IPS DF 19.7 (cell line): ENCODE results near the gene ATXN1L.
"Not testable (repeated sequence)": the region's sequence is repeated elsewhere in the genome, so short reads cannot be mapped to it uniquely, and the experiment has no call there.

Source experiments
- DNase-seq: peaks from one replicate; pipeline ENCODE4 v3.0.0-alpha.2; 2013; ENCODE audit warnings: low read depth, low spot score

ATXN1L gene, protein sequence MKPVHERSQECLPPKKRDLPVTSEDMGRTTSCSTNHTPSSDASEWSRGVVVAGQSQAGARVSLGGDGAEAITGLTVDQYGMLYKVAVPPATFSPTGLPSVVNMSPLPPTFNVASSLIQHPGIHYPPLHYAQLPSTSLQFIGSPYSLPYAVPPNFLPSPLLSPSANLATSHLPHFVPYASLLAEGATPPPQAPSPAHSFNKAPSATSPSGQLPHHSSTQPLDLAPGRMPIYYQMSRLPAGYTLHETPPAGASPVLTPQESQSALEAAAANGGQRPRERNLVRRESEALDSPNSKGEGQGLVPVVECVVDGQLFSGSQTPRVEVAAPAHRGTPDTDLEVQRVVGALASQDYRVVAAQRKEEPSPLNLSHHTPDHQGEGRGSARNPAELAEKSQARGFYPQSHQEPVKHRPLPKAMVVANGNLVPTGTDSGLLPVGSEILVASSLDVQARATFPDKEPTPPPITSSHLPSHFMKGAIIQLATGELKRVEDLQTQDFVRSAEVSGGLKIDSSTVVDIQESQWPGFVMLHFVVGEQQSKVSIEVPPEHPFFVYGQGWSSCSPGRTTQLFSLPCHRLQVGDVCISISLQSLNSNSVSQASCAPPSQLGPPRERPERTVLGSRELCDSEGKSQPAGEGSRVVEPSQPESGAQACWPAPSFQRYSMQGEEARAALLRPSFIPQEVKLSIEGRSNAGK

GRCh38 chr16:71845639-71846430 lies at the start of gene ATXN1L:
Gene ATXN1L, plus strand, starts transcription at chr16:71845976. Its CDS starts 3,765 bp downstream, at chr16:71849741.
- DNase-seq: peak; percentile 15

DNA sequence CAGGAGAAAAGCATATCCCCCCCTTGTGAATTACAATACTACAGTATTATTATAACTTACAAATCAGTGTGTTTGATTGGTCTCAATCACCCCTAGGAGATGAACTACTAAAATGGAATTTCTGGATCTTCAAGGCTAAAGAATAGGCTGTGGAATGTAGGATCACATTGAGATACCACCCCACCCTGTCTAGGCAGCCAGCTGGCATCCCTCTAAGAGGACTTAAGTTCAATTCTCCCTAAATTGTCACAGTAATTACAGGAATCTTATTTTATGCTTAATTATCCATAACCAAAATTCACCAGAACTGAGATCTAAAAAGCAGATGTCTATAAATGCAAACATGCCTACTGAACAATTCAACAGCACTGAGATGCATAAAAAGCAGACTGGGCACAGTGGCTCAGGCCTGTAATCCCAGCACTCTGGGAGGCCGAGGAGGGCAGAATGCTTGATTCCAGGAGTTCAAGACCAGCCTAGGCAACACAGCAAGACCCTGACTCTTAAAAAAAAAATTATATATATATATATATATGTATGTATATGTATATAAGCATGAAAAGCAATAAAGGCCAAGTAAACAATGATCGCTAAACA lies 49.2 kb upstream of the ATXN1L start:
- no peak for DNase-seq

- DNase-seq: no peak
These were observed 42.5 kb upstream of the ATXN1L start for GRCh38 chr16:71803305-71803690.

- no peak for DNase-seq
These were observed 37.7 kb upstream of the ATXN1L start for GRCh38 chr16:71807905-71808592.

- DNase-seq: peak; percentile 98
These were observed 37.0 kb upstream of the ATXN1L start, which contains the start of gene AP1G1 for GRCh38 chr16:71808593-71809459. Gene AP1G1, minus strand, starts transcription at chr16:71808834. Its CDS starts 19,355 bp downstream, at chr16:71789479.

GRCh38 chr16:71810155-71810530 lies 35.6 kb upstream of the ATXN1L start:
- DNase-seq: not testable (repeated sequence)

DNA sequence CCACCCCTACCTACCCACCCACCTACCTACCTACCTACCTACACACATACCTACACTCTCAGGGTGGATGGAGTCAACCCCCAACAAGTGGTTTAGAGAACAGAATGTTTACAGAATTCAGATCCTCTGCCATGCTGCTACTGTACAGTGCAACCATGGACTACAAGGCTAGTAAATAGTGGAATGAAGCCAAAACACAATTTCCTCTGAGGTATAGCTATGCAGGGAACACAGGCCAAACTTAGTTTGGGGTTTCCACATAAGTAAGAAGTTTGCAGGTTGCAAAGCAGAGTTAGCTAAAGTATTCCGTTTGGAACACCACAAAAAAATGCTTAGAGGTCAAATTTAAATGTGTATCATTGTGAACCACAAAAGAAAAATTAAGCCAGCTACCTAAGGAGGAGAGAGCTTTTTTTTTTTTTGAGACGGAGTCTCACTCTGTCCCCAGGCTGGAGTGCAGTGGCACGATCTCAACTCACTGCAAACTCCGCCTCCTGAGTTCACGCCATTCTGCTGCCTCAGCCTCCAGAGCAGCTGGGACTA lies 34.4 kb upstream of the ATXN1L start:
- DNase-seq: no peak

DNA sequence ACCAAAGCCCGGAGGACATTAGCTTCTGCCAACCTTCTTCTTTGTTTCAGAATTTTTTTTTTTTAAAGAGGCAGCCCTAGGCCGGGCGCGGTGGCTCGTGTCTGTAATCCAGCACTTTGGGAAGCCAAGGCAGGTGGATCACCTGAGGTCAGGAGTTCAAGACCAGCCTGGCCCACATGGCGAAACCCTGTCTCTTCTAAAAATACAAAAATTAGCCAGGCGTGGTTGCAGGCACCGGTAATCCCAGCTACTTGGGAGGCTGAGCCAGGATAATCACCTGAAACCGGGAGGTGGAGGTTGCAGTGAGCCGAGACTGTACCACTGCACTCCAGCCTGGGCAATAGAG lies 28.6 kb upstream of the ATXN1L start:
- not testable (repeated sequence) for DNase-seq

DNA sequence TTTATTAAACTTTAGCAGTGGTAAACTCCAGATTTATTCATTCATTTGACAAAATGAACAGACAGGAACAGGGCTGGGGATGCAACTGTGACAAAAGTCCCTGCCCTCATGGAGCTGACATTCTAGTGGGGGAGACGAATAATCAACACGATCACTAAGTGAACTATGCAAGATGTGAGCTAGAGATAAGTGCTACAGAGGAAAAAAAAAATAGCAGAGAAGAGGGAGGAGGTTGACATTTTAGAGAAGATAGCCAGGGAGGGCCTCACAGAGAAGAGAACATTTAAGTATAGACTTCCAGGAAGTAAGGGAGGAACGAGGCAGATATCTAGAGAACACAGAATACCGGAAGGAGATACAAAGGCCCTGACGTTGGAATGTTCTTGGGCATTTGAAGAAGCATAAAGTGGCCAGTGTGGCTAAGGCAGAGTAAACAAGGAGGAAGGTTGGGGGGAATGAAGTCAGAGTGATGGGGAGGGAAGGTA lies 19.2 kb upstream of the ATXN1L start:
- DNase-seq: no peak

DNA sequence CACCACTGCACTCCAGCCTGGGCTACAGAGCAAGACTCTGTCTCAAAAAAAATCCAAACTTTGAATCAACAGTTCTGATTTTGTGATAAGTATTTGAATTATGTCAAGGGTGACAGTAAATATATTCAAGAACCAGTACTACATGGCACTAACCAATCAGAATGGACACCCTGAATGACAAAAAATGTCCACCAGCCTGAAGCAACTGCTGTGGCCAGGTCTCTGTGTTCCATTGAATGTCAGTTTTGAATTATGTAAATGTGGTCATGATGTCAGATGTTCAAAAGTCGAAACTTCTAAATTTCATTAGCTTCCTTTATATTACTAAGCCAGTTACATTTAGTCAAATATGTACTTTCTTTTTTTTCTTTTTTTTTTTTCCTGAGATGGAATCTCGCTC lies 15.4 kb upstream of the ATXN1L start:
- no peak for DNase-seq

DNA sequence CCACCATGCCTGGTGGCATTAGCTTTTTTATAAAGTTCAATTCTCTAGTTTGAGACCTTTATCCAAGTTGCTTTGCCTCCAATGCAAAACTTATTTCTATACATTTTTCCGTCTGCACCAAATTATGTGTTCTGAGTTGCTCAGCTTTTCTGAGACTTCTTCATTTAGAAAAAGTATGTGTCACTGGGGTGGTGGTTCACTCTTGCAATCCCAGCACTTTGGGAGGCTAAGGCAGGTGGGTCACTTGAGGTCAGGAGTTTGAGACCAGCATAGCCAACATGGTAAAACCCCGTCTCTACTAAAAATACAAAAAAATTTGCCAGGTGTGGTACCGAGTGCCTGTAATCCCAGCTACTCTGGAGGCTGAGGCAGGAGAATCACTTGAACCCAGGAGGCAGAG lies 14.1 kb upstream of the ATXN1L start:
- not testable (repeated sequence) for DNase-seq

GRCh38 chr16:71832112-71832511 lies 13.7 kb upstream of the ATXN1L start:
- not testable (repeated sequence) for DNase-seq

- no peak for DNase-seq
These were observed 11.5 kb upstream of the ATXN1L start for GRCh38 chr16:71834291-71834690.

- no peak for DNase-seq
These were observed 8.6 kb upstream of the ATXN1L start for GRCh38 chr16:71837150-71837549.

DNA sequence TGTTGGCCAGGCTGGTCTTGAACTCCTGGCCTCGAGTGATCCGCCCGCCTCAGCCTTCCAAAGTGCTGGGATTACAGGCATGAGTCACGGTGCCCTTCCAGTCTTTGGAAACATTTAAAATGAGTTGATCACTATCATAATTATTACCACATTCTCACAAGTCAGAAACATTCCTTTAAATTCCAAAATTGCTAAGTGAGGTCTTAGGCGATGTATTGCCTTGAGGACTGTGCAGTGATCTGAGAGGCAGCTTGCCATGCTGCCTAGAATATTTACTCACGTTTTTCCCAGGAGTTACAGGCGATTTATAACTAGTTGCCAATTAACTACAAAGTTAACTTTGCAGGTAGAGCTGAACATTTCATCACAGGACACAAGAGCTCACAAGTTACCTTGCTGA lies 5.7 kb upstream of the ATXN1L start:
- no peak for DNase-seq

DNA sequence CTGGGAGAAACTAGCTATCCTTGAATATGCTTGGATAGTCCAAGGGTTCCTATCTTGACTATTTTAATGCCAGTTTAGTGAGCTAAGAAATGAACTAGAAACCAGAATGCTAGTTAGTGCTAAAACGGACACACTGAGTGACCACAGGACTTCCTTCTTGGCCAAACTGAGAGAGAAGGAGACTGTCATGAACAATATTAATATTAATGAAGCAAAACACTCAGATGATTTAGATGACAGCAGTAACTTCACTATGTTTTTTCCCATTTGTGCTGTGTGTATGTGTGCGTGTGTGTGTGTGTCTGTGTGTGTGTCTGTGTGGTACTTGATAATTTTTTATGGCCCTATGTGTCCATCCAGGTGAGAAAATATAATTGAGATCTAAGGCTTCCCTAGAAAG lies 2.2 kb upstream of the ATXN1L start:
- DNase-seq: no peak

DNA sequence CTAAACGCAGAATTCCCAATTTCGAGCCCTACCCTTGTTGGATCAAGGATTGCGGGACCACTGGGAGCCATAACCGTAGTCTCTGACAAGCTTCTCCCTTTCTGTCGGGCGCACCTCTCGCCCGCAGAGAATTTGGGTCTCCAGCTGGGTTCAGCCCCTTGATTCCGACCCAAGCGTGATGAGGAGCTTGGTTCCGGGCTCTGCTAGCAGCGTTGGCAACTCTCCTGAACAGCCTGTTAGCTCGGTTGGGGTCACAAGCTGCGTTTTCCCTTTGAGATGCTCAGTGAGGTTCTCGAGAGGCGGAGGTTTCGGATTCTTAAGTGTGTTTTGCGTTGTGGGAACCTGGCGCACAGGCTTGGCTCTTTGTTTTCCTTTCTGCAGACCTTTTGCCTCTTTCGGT lies 655 bp downstream of the ATXN1L start:
- DNase-seq: no peak

- DNase-seq: no peak
These were observed 1.3 kb downstream of the ATXN1L start for GRCh38 chr16:71847096-71847495.

GRCh38 chr16:71848622-71849021 lies 2.8 kb downstream of the ATXN1L start:
- DNase-seq: no peak

GRCh38 chr16:71851746-71852145 lies 6.0 kb downstream of the ATXN1L start:
- no peak for DNase-seq
